Activated naive CD8-positive, alpha-beta T cell treated with anti-CD3 and anti-CD28 coated beads for 36 hours (primary cell): ENCODE results near the gene SLC9B2. TPM values are rescaled to one million over a fixed set of nuclear protein-coding genes. Genes with fewer than 3 reads are reported as not detected.

Experiments
- DNase-seq: peaks from one replicate; pipeline ENCODE4 v3.0.0; 2021
- H3K27ac Mint-ChIP-seq: one replicate; pipeline ENCODE4 v1.8.0; 2022; ENCODE audit warnings: mild to moderate bottlenecking, moderate library complexity, mixed read lengths
- H3K27me3 Mint-ChIP-seq: one replicate; pipeline ENCODE4 v1.8.0; 2022; ENCODE audit warnings: mild to moderate bottlenecking, mixed read lengths
- H3K36me3 Mint-ChIP-seq: one replicate; pipeline ENCODE4 v1.8.0; 2021; ENCODE audit warnings: mild to moderate bottlenecking, mixed read lengths
- H3K4me1 Mint-ChIP-seq: one replicate; pipeline ENCODE4 v1.8.0; 2021; ENCODE audit warnings: mixed read lengths
- H3K4me3 Mint-ChIP-seq: one replicate; pipeline ENCODE4 v1.8.0; 2022; ENCODE audit warnings: mild to moderate bottlenecking, moderate library complexity, mixed read lengths
- H3K9me3 Mint-ChIP-seq: one replicate; pipeline ENCODE4 v1.8.0; 2022; ENCODE audit warnings: mixed read lengths
- total RNA-seq, 2 experiments: library from RNA; stranded (reverse); gene quantifications; one replicate each; pipeline ENCODE4 v1.2.3, GENCODE V29; 2021

The SLC9B2 gene
- total RNA-seq, 2 experiments from 2014 or later = 42.3 to 44.2 TPM

- Mint-ChIP-seq H3K27me3 (no peaks in the 10 kb centered on the region), H3K27ac (no peak overlapping the region), H3K4me1 (peaks cover 15% of the 10 kb centered on the region), H3K4me3 (no peak overlapping the region), H3K36me3 (peaks cover 26% of the 10 kb centered on the region), H3K9me3 (no peaks in the 10 kb centered on the region)
- DNase-seq = no peak
These were observed 25.7 kb downstream of the SLC9B2 start for GRCh38 chr4:103050736-103051436.

GRCh38 chr4:103046416-103047290 is 29.9 kb downstream of the SLC9B2 start:
- Mint-ChIP-seq H3K9me3 (no peaks in the 10 kb centered on the region), H3K36me3 (peaks cover 25% of the 10 kb centered on the region), H3K4me1 (peaks cover 15% of the 10 kb centered on the region), H3K4me3 (no peak overlapping the region), H3K27ac (no peak overlapping the region), H3K27me3 (no peaks in the 10 kb centered on the region)
- DNase-seq = peak; percentile 13

- Mint-ChIP-seq H3K27ac (no peak overlapping the region), H3K4me3 (no peak overlapping the region), H3K9me3 (no peaks in the 10 kb centered on the region), H3K36me3 (peaks cover 25% of the 10 kb centered on the region), H3K4me1 (peaks cover 5% of the 10 kb centered on the region), H3K27me3 (no peaks in the 10 kb centered on the region)
- DNase-seq = no peak
These were observed 32.4 kb downstream of the SLC9B2 start for GRCh38 chr4:103044183-103044582.

- H3K9me3 Mint-ChIP-seq = no peaks in the 10 kb centered on the region
- peaks cover 17% of the 10 kb centered on the region for H3K36me3 Mint-ChIP-seq
- H3K4me3 Mint-ChIP-seq = no peak overlapping the region
- H3K4me1 Mint-ChIP-seq = peaks cover 2% of the 10 kb centered on the region
- DNase-seq = no peak
- H3K27me3 Mint-ChIP-seq = no peaks in the 10 kb centered on the region
- no peak overlapping the region for H3K27ac Mint-ChIP-seq
These were observed 40.4 kb downstream of the SLC9B2 start for GRCh38 chr4:103036169-103036568.

- Mint-ChIP-seq H3K36me3 (peaks cover 30% of the 10 kb centered on the region), H3K9me3 (no peaks in the 10 kb centered on the region), H3K4me1 (peaks cover 2% of the 10 kb centered on the region), H3K27ac (no peak overlapping the region), H3K4me3 (no peak overlapping the region), H3K27me3 (no peaks in the 10 kb centered on the region)
- DNase-seq = no peak
These were observed 44.0 kb downstream of the SLC9B2 start for GRCh38 chr4:103032574-103032973.

- H3K36me3 Mint-ChIP-seq = peaks cover 21% of the 10 kb centered on the region
- H3K9me3 Mint-ChIP-seq = no peaks in the 10 kb centered on the region
- no peak overlapping the region for H3K27ac Mint-ChIP-seq
- peaks cover 2% of the 10 kb centered on the region for H3K4me1 Mint-ChIP-seq
- DNase-seq = no peak
- H3K4me3 Mint-ChIP-seq = no peak overlapping the region
- H3K27me3 Mint-ChIP-seq = no peaks in the 10 kb centered on the region
These were observed 45.8 kb downstream of the SLC9B2 start for GRCh38 chr4:103030791-103031190.

- H3K9me3 Mint-ChIP-seq = no peaks in the 10 kb centered on the region
- H3K4me3 Mint-ChIP-seq = no peak overlapping the region
- no peak for DNase-seq
These were observed 47.3 kb downstream of the SLC9B2 start for GRCh38 chr4:103029300-103029699.

GRCh38 chr4:103026868-103027267 is 49.7 kb downstream of the SLC9B2 start:
- Mint-ChIP-seq H3K9me3 (no peaks in the 10 kb centered on the region), H3K36me3 (peaks cover 16% of the 10 kb centered on the region), H3K4me3 (no peak overlapping the region), H3K27ac (no peak overlapping the region), H3K27me3 (no peaks in the 10 kb centered on the region), H3K4me1 (no peaks in the 10 kb centered on the region)
- no peak for DNase-seq

More at GRCh38 chr4:103029300-103029699, 47.3 kb downstream of the SLC9B2 start:
- Mint-ChIP-seq H3K36me3 (peaks cover 15% of the 10 kb centered on the region), H3K27ac (no peak overlapping the region), H3K4me1 (peaks cover 2% of the 10 kb centered on the region), H3K27me3 (no peaks in the 10 kb centered on the region)

GRCh38 chr4:103024996-103025395 is 51.6 kb downstream of the SLC9B2 start:
- Mint-ChIP-seq H3K27me3 (no peaks in the 10 kb centered on the region), H3K4me3 (no peak overlapping the region), H3K27ac (no peak overlapping the region), H3K36me3 (peaks cover 8% of the 10 kb centered on the region), H3K9me3 (no peaks in the 10 kb centered on the region), H3K4me1 (peaks cover 5% of the 10 kb centered on the region)
- DNase-seq = no peak

- DNase-seq = no peak
- peaks cover 19% of the 10 kb centered on the region for H3K4me1 Mint-ChIP-seq
- H3K27ac Mint-ChIP-seq = no peak overlapping the region
- H3K36me3 Mint-ChIP-seq = peaks cover 9% of the 10 kb centered on the region
- no peaks in the 10 kb centered on the region for H3K9me3 Mint-ChIP-seq
- H3K4me3 Mint-ChIP-seq = no peak overlapping the region
- no peaks in the 10 kb centered on the region for H3K27me3 Mint-ChIP-seq
These were observed 55.4 kb downstream of the SLC9B2 start for GRCh38 chr4:103021120-103021519.

GRCh38 chr4:103019308-103020124 is 57.0 kb downstream of the SLC9B2 start, which contains the start of gene SLC9B1:
Gene SLC9B1 (minus strand): TSS chr4:103019705. CDS start chr4:102991711, 27,994 bp downstream.
- peak within 1 kb of the TSS; percentile 89 for H3K27ac Mint-ChIP-seq
- DNase-seq = peak; percentile 96
- H3K4me1 Mint-ChIP-seq = peaks cover 19% of the 10 kb centered on the region
- H3K36me3 Mint-ChIP-seq = peaks cover 7% of the 10 kb centered on the region
- no peaks in the 10 kb centered on the region for H3K9me3 Mint-ChIP-seq
- H3K4me3 Mint-ChIP-seq = peak within 1 kb of the TSS; percentile 85
- H3K27me3 Mint-ChIP-seq = no peaks in the 10 kb centered on the region

GRCh38 chr4:103018391-103019307 is 57.9 kb downstream of the SLC9B2 start:
- DNase-seq = no peak
- Mint-ChIP-seq H3K4me1 (peaks cover 19% of the 10 kb centered on the region), H3K27ac (peak overlapping the region; percentile 89), H3K9me3 (no peaks in the 10 kb centered on the region), H3K4me3 (peak overlapping the region; percentile 85), H3K27me3 (no peaks in the 10 kb centered on the region), H3K36me3 (peaks cover 5% of the 10 kb centered on the region)

- Mint-ChIP-seq H3K36me3 (no peaks in the 10 kb centered on the region), H3K27ac (no peak overlapping the region), H3K9me3 (no peaks in the 10 kb centered on the region), H3K27me3 (no peaks in the 10 kb centered on the region), H3K4me1 (no peaks in the 10 kb centered on the region), H3K4me3 (no peak overlapping the region)
- no peak for DNase-seq
These were observed 64.0 kb downstream of the SLC9B2 start for GRCh38 chr4:103012551-103012950.

GRCh38 chr4:103012060-103012459 is 64.5 kb downstream of the SLC9B2 start:
- Mint-ChIP-seq H3K27me3 (no peaks in the 10 kb centered on the region), H3K36me3 (no peaks in the 10 kb centered on the region), H3K27ac (no peak overlapping the region), H3K9me3 (no peaks in the 10 kb centered on the region), H3K4me3 (no peak overlapping the region), H3K4me1 (no peaks in the 10 kb centered on the region)
- no peak for DNase-seq
